Neural cell (in vitro differentiated cells): Measurements from ENCODE around the gene DHRS12. TPM values are rescaled to one million over a fixed set of nuclear protein-coding genes. Genes with fewer than 3 reads are reported as not detected.

Source experiments
- H2AFZ ChIP-seq: fragments of 200-600, 300-800 bp; sonication (generic), shearing (Covaris generic); 2 replicates; pipeline ENCODE4 v1.6.0; 2014; ENCODE audit warnings: low read depth, mild to moderate bottlenecking, antibody characterized with exemption, low read length, moderate library complexity
- H3F3A ChIP-seq: fragments of 200-600 bp; shearing (Covaris generic); 2 replicates; pipeline ENCODE4 v1.6.1; 2016; ENCODE audit warnings: mild to moderate bottlenecking, moderate library complexity, mixed read lengths, antibody characterized with exemption, low read length; ENCODE audit not compliant: insufficient read depth, poor library complexity, severe bottlenecking
- H3K27ac ChIP-seq: fragments of 200-600, 300-800 bp; sonication (generic), shearing (Covaris generic); 2 replicates; pipeline ENCODE4 v1.5.1; 2014; ENCODE audit warnings: mild to moderate bottlenecking, low read length, moderate library complexity
- H3K27me3 ChIP-seq: fragments of 300-800, 200-600 bp; sonication (generic), shearing (Covaris generic); 2 replicates; pipeline ENCODE4 v1.6.0; 2014; ENCODE audit warnings: mild to moderate bottlenecking, low read depth, low read length, moderate library complexity; ENCODE audit not compliant: insufficient read depth
- H3K36me3 ChIP-seq: fragments of 300-800, 200-600 bp; sonication (generic), shearing (Covaris generic); 2 replicates; pipeline ENCODE4 v1.5.1; 2014; ENCODE audit warnings: mild to moderate bottlenecking, antibody characterized with exemption, low read length, moderate library complexity; ENCODE audit not compliant: insufficient read depth
- H3K4me2 ChIP-seq: fragments of 300-800, 200-600 bp; sonication (generic), shearing (Covaris generic); 2 replicates; pipeline ENCODE4 v1.6.0; 2014; ENCODE audit warnings: mild to moderate bottlenecking, low read length
- H3K4me3 ChIP-seq: fragments of 300-800, 200-600 bp; sonication (generic), shearing (Covaris generic); 2 replicates; pipeline ENCODE4 v1.5.1; 2014; ENCODE audit warnings: mild to moderate bottlenecking, low read length, moderate library complexity
- H3K79me2 ChIP-seq: fragments of 200-600 bp; shearing (Covaris generic); replicated peaks from 2 replicates; pipeline ENCODE4 v1.6.0; 2014; ENCODE audit warnings: mild to moderate bottlenecking, low read length, moderate library complexity; ENCODE audit not compliant: insufficient read depth
- H3K9ac ChIP-seq: fragments of 300-800, 200-600 bp; sonication (generic), shearing (Covaris generic); 2 replicates; pipeline ENCODE4 v1.6.1; 2016; ENCODE audit warnings: mild to moderate bottlenecking, low read length, mixed read lengths
- H3K9me2 ChIP-seq: fragments of 200-600 bp; shearing (Covaris generic); 2 replicates; pipeline ENCODE4 v1.6.1; 2016; ENCODE audit warnings: mild to moderate bottlenecking, low read length, mixed read lengths; ENCODE audit not compliant: insufficient read depth
- H3K9me3 ChIP-seq: fragments of 200-600, 300-800 bp; sonication (generic), shearing (Covaris generic); 2 replicates; pipeline ENCODE4 v1.6.1; 2016; ENCODE audit warnings: mild to moderate bottlenecking, mixed run types, low read length, moderate library complexity, mixed read lengths
- H4K20me1 ChIP-seq: fragments of 200-600 bp; shearing (Covaris generic); 2 replicates; pipeline ENCODE4 v1.6.1; 2016; ENCODE audit warnings: mild to moderate bottlenecking, mixed run types; ENCODE audit not compliant: insufficient read depth
- EP300 ChIP-seq: fragments of 450-650 bp; conservative IDR thresholded peaks from 2 replicates; pipeline ENCODE4 v1.6.1; 2014; ENCODE audit warnings: antibody characterized with exemption, mild to moderate bottlenecking, moderate library complexity; ENCODE audit not compliant: poor library complexity, severe bottlenecking
- EZH2 ChIP-seq: fragments of 200-600, 300-800 bp; shearing (Covaris generic), sonication (generic); IDR thresholded peaks from 2 replicates; pipeline ENCODE4 v1.6.1; 2014; ENCODE audit warnings: antibody characterized with exemption, low read length, borderline replicate concordance, mild to moderate bottlenecking; ENCODE audit not compliant: insufficient read depth, poor library complexity, severe bottlenecking
- MXI1 ChIP-seq: fragments of 450-650 bp; conservative IDR thresholded peaks from 2 replicates; pipeline ENCODE4 v1.6.1; 2014; ENCODE audit warnings: antibody characterized with exemption, mild to moderate bottlenecking; ENCODE audit not compliant: poor library complexity, severe bottlenecking
- POLR2AphosphoS5 ChIP-seq: IDR thresholded peaks from 2 replicates; pipeline ENCODE4 v1.6.1; 2012
- RAD21 ChIP-seq: fragments of 450-650 bp; conservative IDR thresholded peaks from 2 replicates; pipeline ENCODE4 v1.6.1; 2014; ENCODE audit warnings: antibody characterized with exemption, mild to moderate bottlenecking, moderate library complexity
- SMC3 ChIP-seq: fragments of 450-650 bp; conservative IDR thresholded peaks from 2 replicates; pipeline ENCODE4 v1.6.1; 2014; ENCODE audit warnings: antibody characterized with exemption, mild to moderate bottlenecking, moderate library complexity; ENCODE audit not compliant: poor library complexity
- TAF1 ChIP-seq: IDR thresholded peaks from 2 replicates; pipeline ENCODE4 v1.6.1; 2012; ENCODE audit warnings: low read depth
- polyA plus RNA-seq: library from polyadenylated mRNA; depleted of rRNA; stranded (reverse); fragments of >200 nt; gene quantifications from 2 replicates; pipeline ENCODE4 v1.2.3, GENCODE V29; 2014
- TF ChIP-seq, protein P1 (sequence below): fragments of 450-650 bp; IDR thresholded peaks from 2 replicates; pipeline ENCODE4 v1.5.1; 2014; ENCODE audit warnings: antibody characterized with exemption, mild to moderate bottlenecking, moderate library complexity; ENCODE audit not compliant: poor library complexity, severe bottlenecking
- TF ChIP-seq, protein P2 (sequence below): IDR thresholded peaks from 2 replicates; pipeline ENCODE4 v1.6.1; 2012; ENCODE audit warnings: borderline replicate concordance

Gene DHRS12
- polyA plus RNA-seq, 1 donor from 2014 or later = 4.4 TPM

DNA sequence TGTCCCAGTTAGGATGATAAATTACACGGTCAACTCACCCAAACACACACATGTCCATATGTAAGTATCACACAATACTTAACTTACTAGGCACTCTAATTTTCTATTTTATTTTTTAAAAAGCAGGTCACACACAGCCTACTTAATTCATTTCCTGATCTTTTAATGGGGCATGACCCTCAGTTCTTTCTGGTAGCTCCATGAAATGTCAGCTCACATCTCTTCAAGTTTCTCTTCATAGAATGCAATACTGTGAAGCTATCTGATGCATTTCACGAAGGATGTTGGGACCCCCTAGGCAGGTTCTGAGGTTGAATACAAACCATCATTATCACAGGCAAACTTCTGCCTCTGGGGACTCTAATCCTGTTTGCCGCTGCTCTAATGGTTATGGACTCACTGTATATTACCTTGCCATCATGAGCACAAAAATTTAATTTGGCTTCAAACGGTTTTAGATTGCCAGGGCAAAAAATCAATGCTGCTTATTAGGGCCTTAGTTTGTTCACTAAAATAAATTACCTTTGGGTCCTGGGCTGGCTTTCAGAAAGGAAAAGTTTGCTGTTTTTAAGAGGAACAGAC lies 16.1 kb upstream of the DHRS12 start:
- Histone ChIP-seq H3K9ac (no peak overlapping the region), H3K4me2 (no peak overlapping the region), H3K9me3 (no peaks in the 10 kb centered on the region), H3K79me2 (no peaks in the 10 kb centered on the region), H4K20me1 (no peaks in the 10 kb centered on the region), H3F3A (no peaks in the 10 kb centered on the region), H2AFZ (no peak overlapping the region), H3K36me3 (no peaks in the 10 kb centered on the region), H3K4me3 (no peak overlapping the region), H3K27ac (no peak overlapping the region), H3K9me2 (no peaks in the 10 kb centered on the region), H3K27me3 (no peaks in the 10 kb centered on the region)
- no peak for TF ChIP-seq SMC3
- TF ChIP-seq, protein P1, sequence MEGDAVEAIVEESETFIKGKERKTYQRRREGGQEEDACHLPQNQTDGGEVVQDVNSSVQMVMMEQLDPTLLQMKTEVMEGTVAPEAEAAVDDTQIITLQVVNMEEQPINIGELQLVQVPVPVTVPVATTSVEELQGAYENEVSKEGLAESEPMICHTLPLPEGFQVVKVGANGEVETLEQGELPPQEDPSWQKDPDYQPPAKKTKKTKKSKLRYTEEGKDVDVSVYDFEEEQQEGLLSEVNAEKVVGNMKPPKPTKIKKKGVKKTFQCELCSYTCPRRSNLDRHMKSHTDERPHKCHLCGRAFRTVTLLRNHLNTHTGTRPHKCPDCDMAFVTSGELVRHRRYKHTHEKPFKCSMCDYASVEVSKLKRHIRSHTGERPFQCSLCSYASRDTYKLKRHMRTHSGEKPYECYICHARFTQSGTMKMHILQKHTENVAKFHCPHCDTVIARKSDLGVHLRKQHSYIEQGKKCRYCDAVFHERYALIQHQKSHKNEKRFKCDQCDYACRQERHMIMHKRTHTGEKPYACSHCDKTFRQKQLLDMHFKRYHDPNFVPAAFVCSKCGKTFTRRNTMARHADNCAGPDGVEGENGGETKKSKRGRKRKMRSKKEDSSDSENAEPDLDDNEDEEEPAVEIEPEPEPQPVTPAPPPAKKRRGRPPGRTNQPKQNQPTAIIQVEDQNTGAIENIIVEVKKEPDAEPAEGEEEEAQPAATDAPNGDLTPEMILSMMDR = no peak

DNA sequence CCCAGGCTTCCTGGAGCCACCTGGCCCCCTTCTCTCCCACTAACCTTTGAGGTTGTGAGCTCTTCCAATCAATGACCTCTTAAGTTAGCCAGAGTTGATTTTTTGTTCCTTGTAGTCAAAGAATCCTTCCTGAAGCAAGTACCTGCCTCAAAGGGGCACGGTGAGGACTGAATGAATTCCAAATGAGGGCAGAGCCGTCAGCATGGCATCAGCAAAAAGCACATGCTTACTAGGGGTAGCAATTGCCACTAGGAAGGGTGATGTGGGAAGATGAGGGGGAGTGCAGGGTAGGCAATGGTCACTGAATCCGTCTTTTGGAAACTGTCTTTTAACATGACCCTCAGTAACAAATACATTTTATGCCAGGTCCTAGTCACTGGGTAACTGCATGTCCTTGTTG lies 15.6 kb upstream of the DHRS12 start:
- Histone ChIP-seq H3F3A (no peaks in the 10 kb centered on the region), H3K36me3 (no peaks in the 10 kb centered on the region), H3K4me3 (no peak overlapping the region), H3K9ac (no peak overlapping the region), H2AFZ (no peak overlapping the region), H3K27ac (no peak overlapping the region), H3K9me3 (no peaks in the 10 kb centered on the region), H3K27me3 (no peaks in the 10 kb centered on the region), H3K9me2 (no peaks in the 10 kb centered on the region), H3K79me2 (no peaks in the 10 kb centered on the region), H4K20me1 (no peaks in the 10 kb centered on the region), H3K4me2 (no peak overlapping the region)
- TF ChIP-seq RAD21 = no peak
- TF ChIP-seq SMC3 = no peak
- TF ChIP-seq, protein P2, sequence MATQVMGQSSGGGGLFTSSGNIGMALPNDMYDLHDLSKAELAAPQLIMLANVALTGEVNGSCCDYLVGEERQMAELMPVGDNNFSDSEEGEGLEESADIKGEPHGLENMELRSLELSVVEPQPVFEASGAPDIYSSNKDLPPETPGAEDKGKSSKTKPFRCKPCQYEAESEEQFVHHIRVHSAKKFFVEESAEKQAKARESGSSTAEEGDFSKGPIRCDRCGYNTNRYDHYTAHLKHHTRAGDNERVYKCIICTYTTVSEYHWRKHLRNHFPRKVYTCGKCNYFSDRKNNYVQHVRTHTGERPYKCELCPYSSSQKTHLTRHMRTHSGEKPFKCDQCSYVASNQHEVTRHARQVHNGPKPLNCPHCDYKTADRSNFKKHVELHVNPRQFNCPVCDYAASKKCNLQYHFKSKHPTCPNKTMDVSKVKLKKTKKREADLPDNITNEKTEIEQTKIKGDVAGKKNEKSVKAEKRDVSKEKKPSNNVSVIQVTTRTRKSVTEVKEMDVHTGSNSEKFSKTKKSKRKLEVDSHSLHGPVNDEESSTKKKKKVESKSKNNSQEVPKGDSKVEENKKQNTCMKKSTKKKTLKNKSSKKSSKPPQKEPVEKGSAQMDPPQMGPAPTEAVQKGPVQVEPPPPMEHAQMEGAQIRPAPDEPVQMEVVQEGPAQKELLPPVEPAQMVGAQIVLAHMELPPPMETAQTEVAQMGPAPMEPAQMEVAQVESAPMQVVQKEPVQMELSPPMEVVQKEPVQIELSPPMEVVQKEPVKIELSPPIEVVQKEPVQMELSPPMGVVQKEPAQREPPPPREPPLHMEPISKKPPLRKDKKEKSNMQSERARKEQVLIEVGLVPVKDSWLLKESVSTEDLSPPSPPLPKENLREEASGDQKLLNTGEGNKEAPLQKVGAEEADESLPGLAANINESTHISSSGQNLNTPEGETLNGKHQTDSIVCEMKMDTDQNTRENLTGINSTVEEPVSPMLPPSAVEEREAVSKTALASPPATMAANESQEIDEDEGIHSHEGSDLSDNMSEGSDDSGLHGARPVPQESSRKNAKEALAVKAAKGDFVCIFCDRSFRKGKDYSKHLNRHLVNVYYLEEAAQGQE = no peak
- no peak for TF ChIP-seq EP300
- TF ChIP-seq TAF1 = no peak

DNA sequence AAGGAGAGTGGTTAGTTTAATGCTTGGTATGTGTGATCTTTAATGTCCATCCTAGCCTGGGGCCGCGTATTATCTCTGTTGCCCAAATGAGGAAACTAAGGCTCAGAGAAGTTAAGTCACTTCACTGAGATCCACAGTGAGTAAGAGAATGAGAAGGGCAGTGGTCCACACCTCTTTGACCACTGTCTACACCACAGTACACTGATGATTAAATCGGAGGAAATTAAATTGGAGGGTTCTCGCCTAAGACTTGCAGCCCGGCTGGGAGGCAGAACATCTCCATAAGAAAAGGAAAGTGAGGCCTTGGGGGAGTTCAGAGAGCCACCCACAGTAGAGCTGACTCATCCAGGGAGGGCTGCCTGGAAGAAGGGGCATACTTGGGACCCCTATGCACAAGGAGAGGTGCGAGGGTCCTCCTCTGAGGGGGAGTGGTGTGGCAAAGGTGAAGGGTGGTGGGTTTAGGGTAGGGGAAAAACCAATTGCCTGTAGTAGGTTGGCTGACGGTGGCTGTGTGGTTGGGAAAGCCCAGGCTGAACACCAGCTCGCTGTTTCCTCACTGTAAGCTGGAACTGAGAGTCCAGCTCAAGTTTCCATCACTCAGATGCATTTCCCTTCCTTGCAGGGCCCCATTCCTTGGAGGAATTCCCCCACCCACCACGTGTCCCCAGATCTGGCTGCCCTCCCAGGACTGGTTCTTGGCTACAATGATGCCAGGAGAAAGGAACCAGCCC lies 15.0 kb upstream of the DHRS12 start:
- Histone ChIP-seq H2AFZ (no peak overlapping the region), H3K27ac (no peak overlapping the region), H3K36me3 (no peaks in the 10 kb centered on the region), H3K4me3 (no peak overlapping the region), H3K9me2 (no peaks in the 10 kb centered on the region), H3K9me3 (no peaks in the 10 kb centered on the region), H4K20me1 (no peaks in the 10 kb centered on the region), H3K27me3 (no peaks in the 10 kb centered on the region), H3K4me2 (no peak overlapping the region), H3F3A (no peaks in the 10 kb centered on the region), H3K79me2 (no peaks in the 10 kb centered on the region), H3K9ac (no peak overlapping the region)
- TF ChIP-seq SMC3 (no peak), MXI1 (no peak), POLR2AphosphoS5 (no peak), RAD21 (no peak), EP300 (no peak), EZH2 (no peak), TAF1 (no peak)
- TF ChIP-seq, protein P2 = no peak
- TF ChIP-seq, protein P1 = no peak
